ENCODE measurements around the gene KDM4D.
A peak's percentile ranks its signal among the peaks of the same experiment; 100 is the strongest.

KDM4D gene

DNA sequence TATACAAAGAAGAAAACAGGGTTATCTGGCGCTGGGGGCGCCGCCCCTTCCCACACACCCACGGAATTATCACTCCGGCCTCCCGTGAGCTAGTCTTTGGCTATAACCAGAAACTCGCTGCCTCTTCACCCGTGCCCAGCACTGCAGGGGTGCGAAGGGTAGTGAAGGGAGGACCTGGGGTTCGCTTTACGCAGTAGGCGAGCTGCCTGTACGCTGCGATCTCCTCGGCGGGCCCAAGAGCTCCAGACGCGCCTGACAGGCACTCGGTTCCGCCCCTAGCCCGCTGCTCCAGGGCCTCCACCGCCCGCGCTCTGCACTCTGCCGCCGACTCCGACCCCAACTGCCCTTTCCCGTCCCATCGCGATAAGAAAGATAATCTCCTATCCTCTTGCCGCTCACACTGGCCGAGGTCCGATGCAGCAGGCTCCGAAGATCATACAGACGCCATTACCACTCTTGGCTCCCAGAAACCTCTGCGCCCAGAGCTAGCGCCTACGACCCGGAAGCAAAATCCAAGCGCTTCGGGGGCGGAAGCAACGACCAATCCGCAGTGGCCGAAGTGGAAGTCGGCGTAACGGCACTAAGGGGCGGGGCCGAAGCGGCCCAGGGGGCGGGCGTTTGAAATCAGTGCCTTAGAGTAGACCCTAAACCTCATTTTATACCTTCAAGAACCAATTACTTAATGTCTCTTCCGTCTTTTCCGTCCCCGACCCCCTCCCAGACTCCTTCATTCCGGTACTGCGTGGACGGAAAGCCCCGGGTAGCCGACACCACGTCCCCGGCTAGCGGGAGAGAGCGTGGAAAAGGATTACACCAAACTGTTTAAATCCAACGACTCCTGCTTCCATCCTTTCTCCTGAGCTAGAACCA lies at the start of gene KDM4D, which contains the start of gene CWC15:
Gene KDM4D (plus strand): TSS at position 611 of the 870 bp plus-strand sequence. CDS start 23,664 bp downstream, outside the sequence.
Gene CWC15 (minus strand): TSS at position 458 of the 870 bp plus-strand sequence. CDS start 1,371 bp downstream, outside the sequence.
- Histone ChIP-seq H3K9me2 (replicated peaks; ENCODE audit: low read depth, low read length) (no peaks in the 10 kb centered on the region), H3K9me3 (ENCODE audit: insufficient read depth, low read depth, low read length) (no peaks in the 10 kb centered on the region), H3K36me3 (ENCODE audit: insufficient read depth, low read length) (peaks cover 28% of the 10 kb centered on the region), H3F3A (ENCODE audit: low read depth) (no peaks in the 10 kb centered on the region), H2AFZ (ENCODE audit: low read length) (peak within 1 kb of the TSS; percentile 98), H4K20me1 (ENCODE audit: insufficient read depth, low read length, poor library complexity, severe bottlenecking) (peaks cover 32% of the 10 kb centered on the region), H3K79me2 (ENCODE audit: insufficient read depth, low read length) (peaks cover 35% of the 10 kb centered on the region), H3K4me3 (ENCODE audit: low read length, poor library complexity, severe bottlenecking) (peak within 1 kb of the TSS; percentile 88), H3K9ac (ENCODE audit: low read depth, low read length, poor library complexity, severe bottlenecking) (peak within 1 kb of the TSS; percentile 90), H3K27me3 (ENCODE audit: insufficient read depth, low read length, poor library complexity, severe bottlenecking) (peaks cover 46% of the 10 kb centered on the region), H3K4me1 (ENCODE audit: insufficient read depth, low read length, poor library complexity, severe bottlenecking) (peaks cover 31% of the 10 kb centered on the region), H3K4me2 (ENCODE audit: low read depth, low read length, poor library complexity, severe bottlenecking) (peak within 1 kb of the TSS; percentile 83)
- TF ChIP-seq, protein P1, sequence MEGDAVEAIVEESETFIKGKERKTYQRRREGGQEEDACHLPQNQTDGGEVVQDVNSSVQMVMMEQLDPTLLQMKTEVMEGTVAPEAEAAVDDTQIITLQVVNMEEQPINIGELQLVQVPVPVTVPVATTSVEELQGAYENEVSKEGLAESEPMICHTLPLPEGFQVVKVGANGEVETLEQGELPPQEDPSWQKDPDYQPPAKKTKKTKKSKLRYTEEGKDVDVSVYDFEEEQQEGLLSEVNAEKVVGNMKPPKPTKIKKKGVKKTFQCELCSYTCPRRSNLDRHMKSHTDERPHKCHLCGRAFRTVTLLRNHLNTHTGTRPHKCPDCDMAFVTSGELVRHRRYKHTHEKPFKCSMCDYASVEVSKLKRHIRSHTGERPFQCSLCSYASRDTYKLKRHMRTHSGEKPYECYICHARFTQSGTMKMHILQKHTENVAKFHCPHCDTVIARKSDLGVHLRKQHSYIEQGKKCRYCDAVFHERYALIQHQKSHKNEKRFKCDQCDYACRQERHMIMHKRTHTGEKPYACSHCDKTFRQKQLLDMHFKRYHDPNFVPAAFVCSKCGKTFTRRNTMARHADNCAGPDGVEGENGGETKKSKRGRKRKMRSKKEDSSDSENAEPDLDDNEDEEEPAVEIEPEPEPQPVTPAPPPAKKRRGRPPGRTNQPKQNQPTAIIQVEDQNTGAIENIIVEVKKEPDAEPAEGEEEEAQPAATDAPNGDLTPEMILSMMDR (conservative IDR thresholded peaks at IDR 0.05; ENCODE audit: low read length): no peak
- TF ChIP-seq EZH2phosphoT487 (IDR thresholded peaks at IDR 0.05; ENCODE audit: borderline replicate concordance): no peak

DNA sequence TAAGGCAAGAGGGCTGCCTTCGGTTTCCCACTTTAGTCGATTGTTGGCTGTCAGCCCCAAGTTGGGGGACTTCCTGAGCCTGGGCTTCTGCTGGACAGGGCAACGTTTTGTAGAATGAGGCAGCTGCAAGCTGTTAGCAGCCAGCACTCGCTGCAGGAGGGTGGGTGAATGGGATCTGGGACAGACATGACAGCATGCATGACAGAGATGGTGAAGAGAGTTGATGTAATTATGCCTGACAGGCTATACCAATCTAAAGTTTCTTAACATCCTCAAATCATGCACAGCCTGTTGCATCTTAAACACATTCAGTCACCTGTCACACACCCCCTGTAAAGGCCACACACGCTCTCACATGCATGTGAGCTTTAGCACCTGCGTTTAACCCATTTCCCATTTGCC lies 49.3 kb upstream of the KDM4D start:
- no peaks in the 10 kb centered on the region for H3K36me3 ChIP-seq (ENCODE audit: insufficient read depth, low read length)
- TF ChIP-seq, protein P1 (conservative IDR thresholded peaks at IDR 0.05; ENCODE audit: low read length): no peak
- no peak for TF ChIP-seq EZH2phosphoT487 (IDR thresholded peaks at IDR 0.05; ENCODE audit: borderline replicate concordance)
- H3K9me2 ChIP-seq (replicated peaks; ENCODE audit: low read depth, low read length): no peaks in the 10 kb centered on the region
- H4K20me1 ChIP-seq (ENCODE audit: insufficient read depth, low read length, poor library complexity, severe bottlenecking): no peaks in the 10 kb centered on the region
- peak overlapping the region; percentile 43 for H3K4me2 ChIP-seq (ENCODE audit: low read depth, low read length, poor library complexity, severe bottlenecking)
- peaks cover 9% of the 10 kb centered on the region; the same call in 1 of the 2 replicates for H3F3A ChIP-seq (ENCODE audit: low read depth)
- H3K4me3 ChIP-seq (ENCODE audit: low read length, poor library complexity, severe bottlenecking): peak overlapping the region; percentile 27
- H3K9ac ChIP-seq (ENCODE audit: low read depth, low read length, poor library complexity, severe bottlenecking): no peak overlapping the region
- peaks cover 53% of the 10 kb centered on the region for H3K4me1 ChIP-seq (ENCODE audit: insufficient read depth, low read length, poor library complexity, severe bottlenecking)
- H2AFZ ChIP-seq (ENCODE audit: low read length): peak overlapping the region; percentile 44
- no peaks in the 10 kb centered on the region for H3K79me2 ChIP-seq (ENCODE audit: insufficient read depth, low read length)
- H3K9me3 ChIP-seq (ENCODE audit: insufficient read depth, low read depth, low read length): no peaks in the 10 kb centered on the region
- H3K27me3 ChIP-seq (ENCODE audit: insufficient read depth, low read length, poor library complexity, severe bottlenecking): no peaks in the 10 kb centered on the region

DNA sequence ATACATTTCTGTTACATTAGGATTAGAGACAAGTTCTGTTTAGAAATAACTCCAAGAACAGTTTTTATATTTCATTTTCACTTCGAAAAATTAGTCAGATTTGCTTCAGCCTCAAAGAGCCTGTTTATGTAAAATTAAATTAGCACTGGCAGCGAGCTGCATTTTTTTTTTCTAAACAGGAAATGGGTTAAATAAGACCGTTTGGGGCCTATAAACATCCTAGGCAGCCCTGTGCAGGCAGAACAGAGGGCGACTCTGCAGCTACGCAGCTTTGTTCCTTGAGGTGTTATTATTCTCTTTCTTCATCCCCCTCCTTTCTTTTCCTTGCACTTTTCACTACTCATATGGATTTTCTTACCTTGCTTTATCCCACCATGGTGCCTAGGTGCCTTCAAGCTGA lies 48.9 kb upstream of the KDM4D start:
- Histone ChIP-seq H2AFZ (ENCODE audit: low read length) (peak overlapping the region; percentile 44; the same call in 1 of the 2 replicates), H3K9me2 (replicated peaks; ENCODE audit: low read depth, low read length) (no peaks in the 10 kb centered on the region), H3K4me3 (ENCODE audit: low read length, poor library complexity, severe bottlenecking) (peak overlapping the region; percentile 27), H3K4me1 (ENCODE audit: insufficient read depth, low read length, poor library complexity, severe bottlenecking) (peaks cover 56% of the 10 kb centered on the region), H3K9me3 (ENCODE audit: insufficient read depth, low read depth, low read length) (no peaks in the 10 kb centered on the region), H4K20me1 (ENCODE audit: insufficient read depth, low read length, poor library complexity, severe bottlenecking) (no peaks in the 10 kb centered on the region), H3K9ac (ENCODE audit: low read depth, low read length, poor library complexity, severe bottlenecking) (no peak overlapping the region), H3K4me2 (ENCODE audit: low read depth, low read length, poor library complexity, severe bottlenecking) (peak overlapping the region; percentile 43), H3K36me3 (ENCODE audit: insufficient read depth, low read length) (no peaks in the 10 kb centered on the region), H3K27me3 (ENCODE audit: insufficient read depth, low read length, poor library complexity, severe bottlenecking) (no peaks in the 10 kb centered on the region), H3K79me2 (ENCODE audit: insufficient read depth, low read length) (no peaks in the 10 kb centered on the region), H3F3A (ENCODE audit: low read depth) (peaks cover 9% of the 10 kb centered on the region; the same call in 1 of the 2 replicates)
- no peak for TF ChIP-seq EZH2phosphoT487 (IDR thresholded peaks at IDR 0.05; ENCODE audit: borderline replicate concordance)
- TF ChIP-seq, protein P1 (conservative IDR thresholded peaks at IDR 0.05; ENCODE audit: low read length): no peak

All from Loucy (cell line).